Measurements from ENCODE around the gene KIF2A.

KIF2A gene

GRCh38 chr5:62328772-62329491 is 22.9 kb downstream of the KIF2A start:
- DNase-seq (ENCODE audit: low read depth in 2 of 2): no peak

GRCh38 chr5:62330302-62330701 is 24.3 kb downstream of the KIF2A start:
- DNase-seq (ENCODE audit: low read depth in 2 of 2): no peak

GRCh38 chr5:62331921-62332320 is 25.9 kb downstream of the KIF2A start:
- no peak for DNase-seq (ENCODE audit: low read depth in 2 of 2)

- no peak for DNase-seq (ENCODE audit: low read depth in 2 of 2)
Measured at GRCh38 chr5:62333250-62333794, 27.3 kb downstream of the KIF2A start.

GRCh38 chr5:62334082-62334481 is 28.1 kb downstream of the KIF2A start:
- DNase-seq (ENCODE audit: low read depth in 2 of 2): no peak

- no peak for DNase-seq (ENCODE audit: low read depth in 2 of 2)
Measured at GRCh38 chr5:62340392-62340791, 34.4 kb downstream of the KIF2A start.

GRCh38 chr5:62340979-62341378 is 35.0 kb downstream of the KIF2A start:
- no peak for DNase-seq (ENCODE audit: low read depth in 2 of 2)

GRCh38 chr5:62341783-62342475 is 35.9 kb downstream of the KIF2A start:
- DNase-seq (ENCODE audit: low read depth in 2 of 2): no peak

GRCh38 chr5:62342476-62342837 is 36.5 kb downstream of the KIF2A start:
- no peak for DNase-seq (ENCODE audit: low read depth in 2 of 2)

GRCh38 chr5:62343428-62343827 is 37.4 kb downstream of the KIF2A start:
- no peak for DNase-seq (ENCODE audit: low read depth in 2 of 2)

GRCh38 chr5:62346748-62347147 is 40.7 kb downstream of the KIF2A start:
- DNase-seq (ENCODE audit: low read depth in 2 of 2): no peak

- no peak for DNase-seq (ENCODE audit: low read depth in 2 of 2)
Measured at GRCh38 chr5:62347928-62348327, 41.9 kb downstream of the KIF2A start.

GRCh38 chr5:62348723-62349481 is 42.9 kb downstream of the KIF2A start:
- DNase-seq (ENCODE audit: low read depth in 2 of 2): no peak

GRCh38 chr5:62354028-62354874 is 48.2 kb downstream of the KIF2A start:
- no peak for DNase-seq (ENCODE audit: low read depth in 2 of 2)

GRCh38 chr5:62362701-62363100 is 56.7 kb downstream of the KIF2A start:
- DNase-seq (ENCODE audit: low read depth in 2 of 2): no peak

GRCh38 chr5:62369039-62369438 is 63.0 kb downstream of the KIF2A start:
- no peak for DNase-seq (ENCODE audit: low read depth in 2 of 2)

GRCh38 chr5:62371409-62371808 is 65.4 kb downstream of the KIF2A start:
- no peak for DNase-seq (ENCODE audit: low read depth in 2 of 2)

- no peak for DNase-seq (ENCODE audit: low read depth in 2 of 2)
Measured at GRCh38 chr5:62372600-62372999, 66.6 kb downstream of the KIF2A start.

- no peak for DNase-seq (ENCODE audit: low read depth in 2 of 2)
Measured at GRCh38 chr5:62373382-62373781, 67.4 kb downstream of the KIF2A start.

- DNase-seq (ENCODE audit: low read depth in 2 of 2): no peak
Measured at GRCh38 chr5:62374090-62374489, 68.1 kb downstream of the KIF2A start.

- DNase-seq (ENCODE audit: low read depth in 2 of 2): no peak
Measured at GRCh38 chr5:62375627-62376026, 69.6 kb downstream of the KIF2A start.

- no peak for DNase-seq (ENCODE audit: low read depth in 2 of 2)
Measured at GRCh38 chr5:62376064-62376463, 70.1 kb downstream of the KIF2A start.
